CD4-positive, alpha-beta T cell treated with Interleukin-17A for 4 hours (primary cell): ENCODE measurements around the gene HCST.
A peak's percentile ranks its signal among the peaks of the same experiment; 100 is the strongest.
"Not testable (repeated sequence)": the region's sequence is repeated elsewhere in the genome, so short reads cannot be mapped to it uniquely, and the experiment has no call there.

Source experiments
- DNase-seq: peaks from one replicate; pipeline ENCODE4 v3.0.0-alpha.2; 2020; ENCODE audit warnings: mixed read lengths

HCST gene

GRCh38 chr19:35901854-35902661, at the start of gene HCST:
HCST (plus strand) TSS chr19:35902529; CDS start chr19:35902594, 65 bp downstream.
- peak; percentile 55 for DNase-seq

GRCh38 chr19:35853038-35853756, 49.1 kb upstream of the HCST start:
- no peak for DNase-seq

GRCh38 chr19:35856546-35857149, 45.7 kb upstream of the HCST start, which contains the start of gene KIRREL2:
KIRREL2 (plus strand) TSS chr19:35856911; CDS start chr19:35857120, 209 bp downstream.
- peak; percentile 54 for DNase-seq

- DNase-seq, result no peak
Observed at GRCh38 chr19:35858311-35858710, 44.0 kb upstream of the HCST start.

- no peak for DNase-seq
Observed at GRCh38 chr19:35859414-35859813, 42.9 kb upstream of the HCST start.

- no peak for DNase-seq
Observed at GRCh38 chr19:35860436-35860817, 41.9 kb upstream of the HCST start.

GRCh38 chr19:35860818-35861639, 41.3 kb upstream of the HCST start:
- DNase-seq, result no peak

GRCh38 chr19:35861640-35862160, 40.6 kb upstream of the HCST start:
- no peak for DNase-seq

- no peak for DNase-seq
Observed at GRCh38 chr19:35862528-35862927, 39.8 kb upstream of the HCST start.

- no peak for DNase-seq
Observed at GRCh38 chr19:35863018-35863417, 39.3 kb upstream of the HCST start.

- DNase-seq, result peak; percentile 78
Observed at GRCh38 chr19:35868172-35868822, 34.0 kb upstream of the HCST start, which contains the start of gene APLP1. APLP1 (plus strand) TSS chr19:35868574; CDS start chr19:35868637, 63 bp downstream.

GRCh38 chr19:35868823-35869326, 33.5 kb upstream of the HCST start:
- no peak for DNase-seq

- peak; percentile 82 for DNase-seq
Observed at GRCh38 chr19:35869327-35870123, 32.8 kb upstream of the HCST start.

- not testable (repeated sequence) for DNase-seq
Observed at GRCh38 chr19:35870124-35870736, 32.1 kb upstream of the HCST start.

- no peak for DNase-seq
Observed at GRCh38 chr19:35870798-35871197, 31.5 kb upstream of the HCST start.

- DNase-seq, result no peak
Observed at GRCh38 chr19:35871611-35872010, 30.7 kb upstream of the HCST start.

- no peak for DNase-seq
Observed at GRCh38 chr19:35872180-35872579, 30.1 kb upstream of the HCST start.

- DNase-seq, result no peak
Observed at GRCh38 chr19:35874392-35874930, 27.9 kb upstream of the HCST start.

GRCh38 chr19:35879068-35879467, 23.3 kb upstream of the HCST start:
- no peak for DNase-seq

GRCh38 chr19:35879770-35880317, 22.5 kb upstream of the HCST start:
- peak; percentile 83 for DNase-seq
